Activated CD8-positive, alpha-beta memory T cell treated with anti-CD3 and anti-CD28 coated beads, Interleukin-2, amount 50 U/mL, for 48 hours (primary cell): Measurements from ENCODE around the gene SLC35E3.
A peak's percentile ranks its signal among the peaks of the same experiment; 100 is the strongest.

ENCODE experiments used
- DNase-seq: peaks from one replicate; pipeline ENCODE4 v3.0.0-alpha.2; 2020

The SLC35E3 gene

DNA sequence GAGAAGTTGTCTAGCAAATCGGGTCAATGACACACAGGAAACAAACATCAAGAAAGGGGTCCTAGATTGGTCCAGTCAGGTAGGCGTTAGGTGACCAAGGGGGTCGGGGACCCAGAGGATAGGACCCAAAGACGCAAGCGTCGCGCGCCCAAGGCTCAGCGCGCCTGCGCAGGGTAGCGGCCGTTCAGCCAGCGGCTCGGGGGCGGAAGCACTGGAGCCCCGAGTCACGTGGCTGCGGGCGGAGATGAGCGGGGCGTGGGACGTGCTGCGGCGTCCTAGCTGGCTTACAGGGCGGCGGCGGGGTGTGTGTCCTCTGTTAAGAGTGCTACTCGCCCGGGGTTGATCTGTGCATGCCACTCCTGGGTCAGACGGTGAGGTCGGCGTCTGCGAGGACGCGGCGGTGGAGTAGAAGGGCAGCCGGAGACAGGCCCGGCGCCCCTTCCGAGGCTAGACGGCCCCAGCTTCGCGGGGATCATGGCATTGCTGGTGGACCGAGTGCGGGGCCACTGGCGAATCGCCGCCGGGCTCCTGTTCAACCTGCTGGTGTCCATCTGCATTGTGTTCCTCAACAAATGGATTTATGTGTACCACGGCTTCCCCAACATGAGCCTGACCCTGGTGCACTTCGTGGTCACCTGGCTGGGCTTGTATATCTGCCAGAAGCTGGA lies at the start of gene SLC35E3:
Gene SLC35E3 (plus strand): TSS at position 273 of the 668 bp plus-strand sequence. CDS start 202 bp downstream, at position 475.
- peak; percentile 96 for DNase-seq

DNA sequence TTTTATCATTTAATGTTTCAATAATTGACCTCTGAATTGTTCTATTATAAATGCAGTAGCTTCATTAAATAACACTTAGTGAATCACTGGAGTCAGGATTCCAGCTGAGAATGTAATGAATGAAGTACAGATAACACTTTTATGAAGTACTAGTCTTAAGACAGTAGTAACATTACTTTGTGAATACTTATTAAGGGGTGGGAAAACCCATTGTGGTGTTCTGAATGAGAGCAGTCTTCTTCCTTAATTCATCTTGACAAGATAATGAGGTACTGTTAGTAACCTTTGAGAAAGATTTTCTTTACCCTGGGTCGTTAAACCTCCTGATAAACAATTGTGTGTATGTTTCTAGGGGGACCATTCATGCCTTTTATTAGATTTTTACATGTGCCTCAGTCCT lies 46.5 kb upstream of the SLC35E3 start:
- DNase-seq = no peak

DNA sequence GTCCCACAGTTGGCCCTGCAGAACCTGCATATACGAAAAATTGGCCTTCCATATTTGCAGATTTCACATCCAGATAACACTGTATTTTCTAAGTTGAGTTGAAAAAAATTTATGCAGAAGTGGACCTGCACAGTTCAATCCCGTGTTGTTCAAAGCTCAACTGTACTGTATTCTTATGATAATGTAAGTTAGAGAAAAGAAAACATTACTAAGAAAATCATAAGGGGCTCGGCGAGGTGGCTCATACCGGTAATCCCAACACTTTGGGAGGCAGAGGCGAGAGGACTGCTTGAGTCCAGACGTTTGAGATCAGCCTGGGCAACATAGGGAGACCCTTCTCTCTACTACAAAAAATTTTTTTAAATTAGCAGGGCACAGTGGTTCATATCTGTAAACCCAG lies 18.2 kb upstream of the SLC35E3 start:
- DNase-seq = no peak

DNA sequence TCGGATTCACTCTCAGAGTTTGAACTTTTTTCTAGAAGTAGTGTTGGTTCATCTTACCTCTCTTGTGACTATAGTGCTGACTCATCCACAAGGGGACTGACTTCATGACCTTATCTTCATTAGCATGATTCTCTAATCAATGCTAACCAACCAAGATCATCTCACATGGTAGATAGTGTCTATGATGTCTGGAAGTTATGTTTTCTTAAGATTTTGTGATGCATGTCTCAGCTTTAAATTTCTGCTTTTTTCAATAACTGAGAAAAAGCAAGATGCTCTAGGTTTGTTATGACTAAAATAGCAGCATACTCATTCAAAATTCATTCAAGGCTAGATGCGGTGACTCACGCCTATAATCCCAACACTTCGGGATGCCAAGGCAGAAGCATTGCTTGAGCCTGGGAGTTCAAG lies 12.3 kb upstream of the SLC35E3 start:
- no peak for DNase-seq

DNA sequence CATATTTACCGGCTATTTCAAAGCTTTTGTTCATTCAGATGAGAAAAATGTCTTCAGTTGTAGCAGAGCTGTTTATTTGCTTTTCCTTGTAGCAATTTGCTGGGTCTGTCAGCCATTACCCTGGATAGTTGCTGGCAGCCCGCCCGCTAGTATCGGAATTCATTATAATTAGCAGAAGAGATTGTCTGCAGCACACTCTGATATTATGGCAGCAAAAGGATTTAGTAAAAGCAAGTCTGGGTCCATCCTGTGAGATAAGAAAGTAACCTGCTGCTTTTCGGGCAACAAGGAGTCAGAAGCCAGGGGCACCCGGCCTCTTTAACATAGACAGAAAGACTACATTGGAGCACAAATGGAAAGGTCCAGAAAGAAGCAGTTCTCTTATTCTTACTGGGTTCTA lies 6.1 kb upstream of the SLC35E3 start:
- DNase-seq = no peak

DNA sequence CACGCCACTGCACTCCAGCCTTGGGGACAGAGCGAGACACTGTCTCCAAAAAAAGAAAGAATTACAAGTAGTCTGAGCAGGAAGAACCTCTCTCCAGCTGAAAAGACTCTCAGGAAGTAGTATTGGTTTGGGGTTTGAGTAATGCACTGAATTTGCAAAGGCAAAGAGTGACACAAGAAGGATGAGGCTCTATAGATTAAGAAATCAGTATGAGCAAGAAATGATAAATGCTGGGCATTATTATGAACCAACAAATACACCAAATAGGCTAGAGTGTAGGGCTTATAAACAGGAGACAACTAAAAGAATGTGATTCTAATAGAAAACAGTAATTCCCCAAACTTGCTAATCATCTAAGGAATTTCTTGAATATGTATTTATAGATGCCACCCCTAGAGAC lies 2.6 kb upstream of the SLC35E3 start:
- DNase-seq = no peak

DNA sequence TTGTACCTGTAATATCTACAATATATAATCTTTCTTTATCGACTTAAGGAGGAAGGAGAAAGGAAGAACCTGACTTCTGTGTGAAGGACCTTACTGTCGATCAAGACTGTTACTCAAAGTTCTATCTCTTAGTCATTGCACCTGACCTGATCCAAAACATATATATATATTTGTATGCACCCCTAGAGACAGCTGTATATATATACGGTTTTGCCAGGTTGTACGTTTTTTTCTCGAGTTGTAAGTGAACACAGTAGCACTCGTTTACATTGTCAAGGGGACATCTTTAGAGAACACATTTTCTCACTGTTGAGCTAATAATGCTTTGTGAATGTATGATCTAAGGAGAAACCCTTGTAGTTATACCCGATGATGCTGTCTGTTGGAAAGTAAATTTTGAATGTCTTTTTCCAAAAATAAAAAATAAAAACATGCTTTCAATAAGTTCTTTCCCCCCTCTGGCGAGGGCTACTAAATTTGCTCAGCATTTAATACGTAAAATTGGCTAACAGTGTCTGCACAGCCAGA lies 536 bp upstream of the SLC35E3 start:
- DNase-seq = no peak

DNA sequence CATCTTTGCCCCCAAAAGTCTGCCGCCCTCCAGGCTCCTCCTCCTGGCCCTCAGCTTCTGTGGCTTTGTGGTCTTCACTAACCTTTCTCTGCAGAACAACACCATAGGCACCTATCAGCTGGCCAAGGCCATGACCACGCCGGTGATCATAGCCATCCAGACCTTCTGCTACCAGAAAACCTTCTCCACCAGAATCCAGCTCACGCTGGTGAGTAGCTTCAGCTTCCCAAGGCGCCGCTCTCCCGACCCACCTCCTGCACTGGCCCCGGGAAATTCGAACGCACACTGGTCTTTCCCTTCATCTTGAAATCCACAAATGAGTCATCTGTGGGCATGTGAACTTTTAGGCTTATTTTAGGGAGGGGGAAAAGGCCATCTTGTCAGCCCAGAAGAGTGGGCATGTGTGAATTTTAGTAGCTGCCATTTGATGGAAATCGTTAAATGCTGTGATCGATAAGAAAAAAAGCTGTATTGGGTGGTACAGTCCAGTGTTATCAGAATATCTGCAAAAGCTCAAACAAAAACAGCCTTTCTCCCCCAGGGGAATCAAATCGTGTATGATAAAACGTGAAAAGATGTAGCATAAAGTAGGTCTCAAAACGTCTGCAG lies 700 bp downstream of the SLC35E3 start:
- peak; percentile 69 for DNase-seq

DNA sequence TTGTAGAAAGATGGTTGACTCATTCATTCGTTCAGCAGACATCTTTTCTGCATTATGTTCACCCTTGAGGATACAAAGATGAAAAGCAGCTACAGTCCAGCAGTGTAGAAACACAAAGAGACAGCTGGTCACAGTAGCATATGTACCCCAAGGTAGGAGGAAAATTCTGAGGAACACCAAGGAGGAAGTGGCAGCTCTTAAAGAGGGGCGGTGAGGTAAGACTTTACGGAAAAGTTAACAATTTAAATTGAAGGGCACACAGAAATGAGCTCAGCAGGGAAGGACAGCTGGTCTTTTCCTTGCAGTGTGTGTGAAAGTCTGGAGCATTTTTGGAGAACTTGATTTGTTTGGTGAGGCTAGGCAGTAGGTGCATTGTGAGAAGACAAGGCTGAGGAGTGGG lies 3.5 kb downstream of the SLC35E3 start:
- no peak for DNase-seq

DNA sequence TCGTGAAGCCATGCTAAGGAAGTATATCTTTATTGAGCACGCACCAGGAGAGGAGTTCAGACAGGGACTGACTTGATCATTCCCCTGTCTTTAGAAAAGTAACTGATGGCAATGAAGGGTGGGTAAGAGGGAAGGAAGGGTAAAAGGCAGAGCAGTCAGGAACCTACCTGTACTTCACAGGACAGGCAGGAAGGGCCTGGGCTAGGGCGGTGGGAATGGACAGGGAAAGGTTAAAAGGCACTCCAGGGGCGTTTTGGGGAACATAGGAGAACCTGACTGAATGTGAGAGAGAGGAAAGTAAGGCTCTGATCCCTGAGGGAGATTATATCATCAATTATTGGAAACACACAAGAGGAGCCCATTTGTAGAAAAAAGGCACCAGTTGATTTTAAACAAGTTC lies 3.9 kb downstream of the SLC35E3 start:
- DNase-seq = no peak

DNA sequence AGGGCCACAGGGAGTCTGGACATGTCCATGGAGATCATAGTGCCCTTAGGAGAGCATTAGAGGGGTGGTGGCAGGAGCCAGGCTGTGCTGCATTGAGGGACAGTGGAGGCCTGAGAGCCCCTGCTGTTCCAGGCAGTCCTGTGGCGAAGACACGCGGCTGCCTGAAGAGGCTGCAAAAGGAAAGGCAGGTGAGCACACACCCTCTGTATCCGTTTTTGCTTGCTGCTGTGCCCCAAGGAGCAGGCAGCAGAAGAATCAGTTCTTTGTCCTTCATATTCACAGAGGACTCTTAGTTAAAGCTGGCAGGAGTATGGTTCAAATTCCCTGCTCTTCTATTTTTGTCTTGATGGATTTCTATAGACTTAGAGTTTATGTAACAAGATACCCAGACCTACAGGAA lies 4.5 kb downstream of the SLC35E3 start:
- DNase-seq = no peak

DNA sequence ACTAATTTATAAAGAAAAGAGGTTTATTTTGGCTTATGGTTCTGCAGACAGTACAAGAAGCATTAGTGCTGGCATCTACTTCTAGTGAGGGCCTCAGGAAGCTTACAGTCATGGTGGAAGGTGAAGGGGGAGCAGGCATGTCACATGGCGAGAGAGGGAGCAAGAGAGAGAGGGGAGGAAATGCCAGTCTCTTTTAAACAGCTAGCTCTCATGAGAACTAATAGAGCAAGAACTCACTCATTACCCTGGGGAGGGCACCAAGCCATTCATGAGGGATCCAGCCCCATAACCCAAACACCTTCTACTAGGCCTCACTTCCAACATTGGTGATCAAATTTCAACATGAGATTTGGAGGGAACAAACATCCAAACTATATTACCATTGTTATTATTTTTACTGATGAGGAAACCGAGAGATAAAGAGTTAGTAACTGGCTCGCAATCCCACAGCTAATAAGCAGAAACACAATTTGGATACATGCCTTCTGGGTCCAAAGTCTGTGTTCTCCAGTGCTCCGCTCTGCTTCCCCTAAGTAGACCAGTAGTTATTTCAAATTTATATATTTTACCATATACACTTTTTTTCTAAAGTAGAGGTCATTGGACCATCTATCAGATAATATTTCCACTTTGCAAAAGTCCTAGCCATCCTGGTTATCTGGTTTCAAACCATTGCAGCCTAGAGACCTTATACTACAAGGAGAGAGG lies 9.7 kb downstream of the SLC35E3 start:
- DNase-seq = no peak

DNA sequence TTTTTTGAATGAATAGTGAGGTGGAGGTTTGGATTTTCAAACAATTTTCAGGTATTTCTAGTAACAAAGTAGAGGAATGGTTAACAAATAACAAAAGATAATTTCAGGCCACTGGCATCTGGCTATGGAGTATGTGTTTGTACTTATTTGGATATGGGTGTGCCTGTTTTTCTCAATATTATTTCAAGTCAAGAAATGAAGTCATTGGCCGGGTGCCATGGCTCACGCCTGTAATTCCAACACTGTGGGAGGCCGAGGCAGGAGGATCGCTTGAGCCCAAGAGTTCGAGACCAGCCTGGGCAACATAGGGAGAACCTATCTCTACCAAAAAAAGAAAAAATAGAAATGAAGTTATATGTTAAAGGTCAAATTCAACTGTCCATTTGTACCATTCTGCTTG lies 13.9 kb downstream of the SLC35E3 start:
- DNase-seq = no peak

DNA sequence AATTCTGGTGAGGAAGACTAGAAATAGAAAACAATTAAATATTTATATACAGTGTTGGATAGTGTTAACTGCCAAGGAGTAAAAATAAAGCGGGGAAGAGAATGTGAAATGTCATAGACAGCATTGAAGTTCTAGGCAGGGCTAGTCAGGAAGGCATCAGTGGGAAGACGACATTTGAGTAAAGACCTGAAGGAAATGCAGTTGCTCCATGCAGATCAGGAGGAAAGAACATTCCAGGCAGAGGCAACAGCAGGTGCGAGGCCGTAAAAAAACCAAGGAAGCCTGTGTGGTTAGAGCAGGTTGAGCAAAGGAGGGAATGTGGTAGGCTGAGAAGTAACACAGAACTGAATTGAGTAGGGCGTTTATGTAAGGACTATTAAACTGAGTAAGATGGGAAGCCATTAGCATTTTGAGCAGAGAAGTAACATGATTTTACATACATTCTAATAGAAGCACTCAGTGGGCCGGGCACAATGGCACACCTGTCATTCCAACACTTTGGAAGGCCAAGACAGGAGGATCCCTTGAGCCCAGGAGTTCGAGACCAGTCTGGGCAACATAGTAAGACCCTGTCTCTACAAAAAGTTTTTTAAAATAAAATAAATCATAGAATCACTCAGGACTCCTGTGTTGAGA lies 14.9 kb downstream of the SLC35E3 start:
- DNase-seq = no peak

DNA sequence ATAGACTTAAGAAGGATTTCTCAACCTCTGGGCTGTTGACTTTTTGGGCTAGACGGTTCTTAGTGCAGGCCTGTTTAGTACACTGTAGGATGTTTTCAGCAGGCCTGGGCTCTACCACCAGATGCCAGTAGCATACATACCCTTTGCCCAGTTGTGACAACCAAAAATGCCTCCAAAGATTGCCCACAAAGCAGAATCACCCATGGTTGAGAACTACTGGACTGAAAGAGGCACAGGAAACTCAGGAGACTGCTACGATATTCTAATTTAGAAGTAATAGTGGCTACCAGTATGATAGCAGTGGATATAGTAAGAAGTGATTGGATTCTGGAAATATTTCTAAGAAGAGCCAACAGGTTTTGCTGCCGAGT lies 15.5 kb downstream of the SLC35E3 start:
- DNase-seq = no peak

DNA sequence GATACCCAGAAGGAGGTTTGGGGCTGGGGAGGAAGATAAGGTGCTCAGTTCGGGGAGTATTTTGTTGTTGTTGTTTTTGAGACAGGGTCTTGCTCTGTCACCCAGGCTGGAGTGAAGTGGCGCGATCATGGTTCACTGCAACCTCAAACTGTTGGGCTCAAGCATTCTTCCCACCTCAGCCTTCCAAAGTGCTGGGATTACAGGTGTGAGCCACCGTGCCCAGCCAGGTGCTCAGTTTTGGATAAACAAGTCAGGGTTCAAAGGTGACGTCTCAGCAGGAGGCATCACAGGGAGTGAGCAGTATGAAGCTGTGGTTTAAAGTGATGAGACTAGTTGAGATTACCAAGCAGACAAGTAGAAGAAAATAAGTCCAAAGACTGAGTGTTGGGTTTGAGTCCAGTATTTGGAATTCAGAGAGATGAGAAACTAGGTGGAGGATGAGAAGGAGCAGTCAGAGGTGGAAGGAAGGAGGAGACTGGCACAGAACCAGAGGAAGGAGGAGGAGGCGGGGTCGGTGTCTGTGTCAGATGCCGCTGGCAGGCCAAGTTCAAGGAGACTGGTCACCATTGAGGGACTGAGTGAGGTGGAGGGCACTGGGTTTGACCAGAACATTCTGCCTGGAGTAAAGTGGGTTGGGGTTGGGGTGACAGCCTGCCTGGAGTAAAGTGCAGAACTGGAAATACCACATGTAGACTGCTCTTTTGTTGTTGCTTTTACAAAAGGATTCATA lies 16.1 kb downstream of the SLC35E3 start:
- no peak for DNase-seq

DNA sequence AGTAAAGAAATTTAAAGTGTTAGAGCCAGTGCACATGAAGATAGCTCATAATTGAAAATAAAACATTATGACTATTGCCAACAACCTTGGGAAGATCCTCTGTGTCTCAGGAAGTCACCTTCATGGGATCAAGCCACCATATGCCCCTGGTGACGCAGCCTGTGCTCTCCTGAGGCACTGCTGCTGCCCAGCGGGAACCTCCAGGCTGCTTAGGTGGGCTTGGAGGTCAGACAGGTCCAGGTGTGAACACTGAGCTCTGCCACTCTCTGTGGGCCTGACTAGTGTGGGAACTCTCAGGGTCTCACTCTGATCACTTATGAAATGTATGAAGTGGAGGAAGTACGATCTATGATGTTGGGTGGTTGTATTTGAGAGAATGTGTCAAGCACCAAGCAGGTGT lies 16.7 kb downstream of the SLC35E3 start:
- no peak for DNase-seq

DNA sequence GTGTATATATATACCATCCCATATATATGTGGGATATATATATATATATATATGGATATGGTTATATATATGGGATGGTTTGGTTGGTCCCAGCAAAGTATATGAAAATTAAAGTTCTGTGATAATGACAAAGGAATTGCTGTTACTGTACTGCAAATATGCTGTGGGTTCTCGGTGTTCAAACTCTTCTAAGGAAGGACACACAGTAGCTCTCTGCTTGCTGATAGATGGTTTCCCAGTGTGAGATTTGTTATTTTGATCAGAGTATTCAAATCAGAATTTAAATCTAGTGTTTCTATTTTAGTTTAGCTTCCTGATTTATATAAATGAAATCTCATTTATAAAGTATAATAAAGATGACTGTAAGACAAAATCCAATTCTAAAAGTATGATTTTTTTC lies 19.7 kb downstream of the SLC35E3 start:
- no peak for DNase-seq

DNA sequence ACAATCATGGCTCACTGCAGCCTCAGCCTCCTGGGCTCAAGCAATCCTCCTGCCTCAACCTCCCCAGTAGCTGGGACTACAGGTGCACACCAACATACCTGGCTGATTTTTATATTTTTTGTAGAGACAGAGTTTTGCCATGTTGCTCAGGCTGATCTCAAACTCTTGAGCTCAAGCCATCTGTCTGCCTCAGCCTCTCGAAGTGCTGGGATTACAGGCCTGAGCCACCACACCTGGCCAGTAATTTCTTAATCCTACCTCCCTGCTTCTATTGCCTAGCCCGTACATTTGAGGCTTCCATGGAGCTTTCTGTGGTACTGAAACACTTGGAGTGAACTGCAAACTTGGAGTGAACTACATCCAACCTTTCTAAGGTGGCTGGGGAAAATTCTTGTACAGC lies 20.7 kb downstream of the SLC35E3 start:
- DNase-seq = no peak

DNA sequence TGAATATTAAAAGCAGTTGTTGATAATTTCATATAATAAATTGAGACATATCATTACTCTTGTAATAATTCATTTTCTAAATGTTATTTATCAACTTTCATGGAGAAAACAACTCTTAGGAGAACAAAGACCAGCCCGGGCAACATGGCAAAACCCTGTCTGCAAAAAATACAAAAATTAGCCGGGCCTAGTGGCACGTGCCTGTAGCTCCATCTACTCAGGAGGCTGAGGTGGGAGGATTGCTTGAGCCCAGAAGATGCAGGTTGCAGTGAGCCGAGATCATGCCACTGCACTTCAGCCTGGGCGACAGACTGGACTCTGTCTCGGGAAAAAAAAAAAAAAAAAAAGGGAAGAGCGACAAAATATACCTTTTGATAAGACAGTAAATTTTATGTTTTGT lies 21.2 kb downstream of the SLC35E3 start:
- DNase-seq = no peak

DNA sequence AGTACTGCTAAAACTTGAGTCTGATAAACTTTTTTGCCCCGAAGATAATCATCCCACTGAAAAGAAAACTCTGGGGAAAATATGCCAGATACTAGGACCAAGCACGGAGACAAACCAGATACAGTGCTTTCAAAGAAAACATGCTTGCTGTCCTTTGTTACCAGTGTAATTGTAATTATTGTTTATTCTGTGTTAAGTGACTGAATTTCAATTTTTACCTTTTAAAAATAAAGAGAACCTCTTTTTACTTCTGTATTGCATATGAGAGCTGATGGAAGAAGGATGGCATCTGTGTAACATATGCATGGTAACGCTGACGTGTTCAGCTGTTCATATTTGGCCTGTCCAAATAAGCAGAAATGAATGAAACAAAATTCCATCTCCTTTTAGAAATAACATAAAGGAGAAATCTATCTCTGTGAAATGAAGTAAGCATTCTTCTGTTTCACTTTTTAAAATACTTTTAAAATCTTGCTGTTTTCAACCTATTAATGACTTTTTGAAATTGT lies 22.5 kb downstream of the SLC35E3 start:
- no peak for DNase-seq

DNA sequence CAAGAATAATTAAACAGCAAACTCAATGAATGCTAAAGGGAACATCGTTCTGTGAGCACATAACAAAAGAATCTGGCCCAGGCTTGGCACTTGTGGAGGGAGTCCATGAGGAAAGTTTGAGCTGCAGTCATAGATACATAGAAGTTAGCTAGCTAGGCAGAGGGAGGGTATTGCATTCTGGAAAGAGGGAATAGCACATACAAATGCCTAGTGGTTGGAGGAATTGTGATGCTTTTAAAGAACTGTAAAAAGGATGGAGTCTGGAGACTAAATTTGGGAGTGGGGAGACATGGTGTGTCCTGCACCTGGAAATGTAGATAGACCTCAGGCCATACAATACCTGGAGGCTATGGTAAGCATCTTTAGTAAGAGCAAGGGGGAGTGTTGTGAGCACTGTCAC lies 24.0 kb downstream of the SLC35E3 start:
- DNase-seq = no peak
